ENCODE data around the gene DOCK3.

DOCK3 gene

DNA sequence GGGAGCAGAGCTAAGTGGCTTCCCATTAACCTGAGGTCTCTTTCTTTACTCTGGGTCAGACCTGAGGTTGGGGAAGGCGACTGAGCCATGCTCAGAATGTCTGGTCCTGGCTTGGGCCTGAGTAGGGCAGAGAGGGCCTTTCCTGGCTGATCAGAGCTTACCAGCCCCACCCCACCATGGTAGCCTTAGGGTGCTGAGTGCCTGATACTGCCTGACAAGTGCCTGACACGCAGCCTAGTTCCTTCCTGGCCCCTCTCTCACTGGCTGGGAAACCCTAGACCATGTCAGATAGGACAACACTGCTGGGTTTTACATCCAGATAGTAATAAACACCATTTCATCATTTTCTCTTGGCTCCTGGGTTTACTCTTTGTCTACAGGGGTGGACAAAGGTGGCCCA, 25.8 kb upstream of the DOCK3 start:
- DNase-seq (ENCODE audit: extremely low spot score), result no peak
- CTCF ChIA-PET, result interaction anchor here (1.0 to 10.8 kb wide), 4 partner anchors 10 to 324 kb away, joined by 3 to 240 read pairs (median 3); partner anchors contain the start of genes CISH and MAPKAPK3
- POLR2A ChIA-PET, result no interaction called here
- TF ChIP-seq, protein P1, sequence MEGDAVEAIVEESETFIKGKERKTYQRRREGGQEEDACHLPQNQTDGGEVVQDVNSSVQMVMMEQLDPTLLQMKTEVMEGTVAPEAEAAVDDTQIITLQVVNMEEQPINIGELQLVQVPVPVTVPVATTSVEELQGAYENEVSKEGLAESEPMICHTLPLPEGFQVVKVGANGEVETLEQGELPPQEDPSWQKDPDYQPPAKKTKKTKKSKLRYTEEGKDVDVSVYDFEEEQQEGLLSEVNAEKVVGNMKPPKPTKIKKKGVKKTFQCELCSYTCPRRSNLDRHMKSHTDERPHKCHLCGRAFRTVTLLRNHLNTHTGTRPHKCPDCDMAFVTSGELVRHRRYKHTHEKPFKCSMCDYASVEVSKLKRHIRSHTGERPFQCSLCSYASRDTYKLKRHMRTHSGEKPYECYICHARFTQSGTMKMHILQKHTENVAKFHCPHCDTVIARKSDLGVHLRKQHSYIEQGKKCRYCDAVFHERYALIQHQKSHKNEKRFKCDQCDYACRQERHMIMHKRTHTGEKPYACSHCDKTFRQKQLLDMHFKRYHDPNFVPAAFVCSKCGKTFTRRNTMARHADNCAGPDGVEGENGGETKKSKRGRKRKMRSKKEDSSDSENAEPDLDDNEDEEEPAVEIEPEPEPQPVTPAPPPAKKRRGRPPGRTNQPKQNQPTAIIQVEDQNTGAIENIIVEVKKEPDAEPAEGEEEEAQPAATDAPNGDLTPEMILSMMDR (IDR thresholded peaks at IDR 0.05; ENCODE audit: control extremely low read depth, extremely low read depth, low read depth, missing control alignments), result no peak

DNA sequence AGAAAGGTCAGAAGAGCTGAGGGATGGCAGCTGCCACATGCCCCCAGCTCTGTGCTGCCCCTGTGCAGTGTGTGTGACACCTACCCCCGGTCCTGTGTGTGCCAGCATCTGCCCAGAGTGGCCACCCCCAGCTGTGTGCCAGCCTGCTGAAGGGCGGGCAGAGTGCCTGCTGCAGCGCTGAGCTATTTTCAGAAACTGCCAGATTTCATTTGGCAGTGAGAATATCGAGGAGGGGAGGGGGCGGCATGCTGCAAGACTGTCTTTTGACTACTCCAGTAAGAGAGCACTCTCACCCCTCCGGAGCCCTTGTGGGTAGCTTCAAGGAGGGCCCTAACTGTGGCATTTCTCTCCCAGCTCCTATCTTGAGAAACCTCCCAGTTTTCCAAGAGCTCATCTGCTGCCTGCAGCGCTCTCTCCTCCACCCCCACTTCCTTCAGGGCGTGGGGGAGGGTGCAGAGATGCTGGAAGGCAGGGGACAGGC, 25.2 kb upstream of the DOCK3 start:
- ChIA-PET POLR2A (no interaction called here), CTCF (interaction anchor here (0.9 to 10.8 kb wide), 5 partner anchors 9 to 323 kb away, joined by 3 to 240 read pairs (median 3); partner anchors contain the start of genes CISH and MAPKAPK3)

DNA sequence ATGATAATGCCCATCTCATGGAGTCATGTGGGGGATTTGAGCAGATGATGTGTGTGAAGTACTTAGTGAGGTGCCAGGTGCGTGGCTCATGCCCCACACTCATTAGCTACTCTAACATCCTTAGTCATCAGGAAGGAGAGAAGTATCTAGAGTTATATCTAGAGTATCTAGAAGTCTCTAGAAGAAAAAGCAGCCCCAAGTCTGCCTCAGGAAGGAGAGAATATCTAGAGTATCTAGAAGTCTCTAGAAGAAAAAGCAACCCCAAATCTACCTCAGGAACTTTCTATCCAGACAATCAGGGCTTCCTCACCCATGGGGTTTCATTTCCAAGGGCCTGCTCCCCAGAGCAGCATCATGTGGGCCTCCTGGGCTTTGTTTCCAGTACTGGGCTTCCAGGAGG, 24.7 kb upstream of the DOCK3 start:
- ChIA-PET POLR2A (no interaction called here), CTCF (interaction anchor here (0.9 to 10.8 kb wide), 5 partner anchors 8 to 323 kb away, joined by 3 to 240 read pairs (median 3); partner anchors contain the start of genes CISH and MAPKAPK3)
- DNase-seq (ENCODE audit: extremely low spot score), result no peak
- TF ChIP-seq, protein P1 (IDR thresholded peaks at IDR 0.05; ENCODE audit: control extremely low read depth, extremely low read depth, low read depth, missing control alignments), result no peak

More for the DNA sequence above, 25.2 kb upstream of the DOCK3 start:
- DNase-seq (ENCODE audit: extremely low spot score), result no peak
- TF ChIP-seq, protein P1 (IDR thresholded peaks at IDR 0.05; ENCODE audit: control extremely low read depth, extremely low read depth, low read depth, missing control alignments), result no peak

DNA sequence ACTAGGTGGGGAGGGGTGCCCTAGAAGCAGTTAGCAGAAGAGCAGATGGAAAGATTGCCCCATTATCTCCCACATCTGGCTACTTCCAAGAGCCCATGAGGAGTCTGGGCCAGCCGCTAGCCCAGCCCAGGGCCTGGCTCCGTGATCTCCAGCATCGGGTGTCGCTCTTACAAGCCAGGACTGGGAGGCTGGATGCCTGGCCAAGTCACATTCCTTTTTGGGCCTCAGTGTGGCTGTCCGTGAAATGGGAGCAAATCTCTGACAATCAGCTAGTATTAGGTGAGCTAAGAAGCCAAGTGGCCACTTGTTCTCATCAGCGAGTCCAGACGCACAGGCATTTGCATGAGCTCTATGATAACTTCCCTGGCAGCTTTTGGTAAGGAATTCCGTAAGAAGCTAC, 23.3 kb upstream of the DOCK3 start:
- DNase-seq (ENCODE audit: extremely low spot score), result no peak
- ChIA-PET POLR2A (interaction anchor here (0.6 kb wide), 1 partner anchor 21 kb away, joined by 3 read pairs; no protein-coding TSS in a partner anchor), CTCF (interaction anchor here (10.8 kb wide), 1 partner anchor 37 kb away, joined by 240 read pairs; the partner anchor contains the start of genes CISH and MAPKAPK3)
- TF ChIP-seq, protein P1 (IDR thresholded peaks at IDR 0.05; ENCODE audit: control extremely low read depth, extremely low read depth, low read depth, missing control alignments), result no peak

DNA sequence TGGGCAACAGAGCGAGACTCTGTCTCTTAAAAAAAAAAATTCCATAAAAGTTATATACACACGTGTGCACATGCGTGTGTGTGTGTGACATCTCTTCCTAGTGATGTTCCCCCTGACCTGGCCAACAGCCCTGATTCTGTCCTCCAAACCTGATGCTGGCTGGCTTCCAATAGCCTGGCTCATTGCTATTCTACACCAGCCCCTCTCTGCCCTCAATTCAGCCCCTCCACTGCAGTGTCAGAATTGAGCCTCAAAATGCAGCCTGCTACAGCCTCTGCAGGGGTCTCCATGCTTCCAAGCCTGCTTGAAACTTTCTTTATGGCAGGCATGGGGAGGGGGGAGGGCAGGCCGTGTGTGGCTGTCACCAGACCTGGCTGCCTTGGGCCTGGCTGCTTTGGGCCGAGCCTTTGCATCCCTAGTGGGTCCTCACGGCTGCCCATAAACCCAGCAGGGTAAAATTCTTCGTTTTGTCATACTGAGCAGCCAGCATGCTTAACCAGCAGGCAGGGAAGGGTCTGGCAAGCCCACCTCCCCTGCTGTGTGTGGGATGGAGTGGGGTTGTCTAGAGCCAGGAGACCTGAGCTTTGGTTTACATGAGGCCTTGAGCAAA, 22.7 kb upstream of the DOCK3 start:
- ChIA-PET POLR2A (no interaction called here), CTCF (interaction anchor here (1.1 to 10.8 kb wide), 15 partner anchors 7 to 720 kb away, joined by 3 to 240 read pairs (median 5); partner anchors contain the start of genes CISH, HEMK1 and MAPKAPK3)
- TF ChIP-seq, protein P1 (IDR thresholded peaks at IDR 0.05; ENCODE audit: control extremely low read depth, extremely low read depth, low read depth, missing control alignments), result no peak
- no peak for DNase-seq (ENCODE audit: extremely low spot score)

DNA sequence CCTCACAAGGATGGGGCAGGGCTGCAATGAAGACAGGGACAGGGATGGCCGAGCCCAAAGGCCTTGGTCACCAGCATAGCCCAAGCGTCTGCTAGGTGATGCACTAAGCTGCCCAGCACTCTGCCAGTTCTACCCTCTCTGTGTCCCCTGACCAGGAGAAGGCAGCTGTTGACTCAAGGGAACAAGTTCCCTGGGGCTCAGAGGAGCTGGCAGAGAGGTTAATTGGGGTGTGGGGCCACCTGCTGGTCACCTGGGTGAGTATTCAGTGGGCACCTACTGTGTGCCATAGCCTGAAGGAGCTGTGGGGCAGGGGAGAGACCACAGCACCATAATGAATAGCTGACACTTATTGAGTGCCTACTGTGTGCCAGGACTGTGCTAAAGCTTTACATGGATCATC, 22.0 kb upstream of the DOCK3 start:
- POLR2A ChIA-PET, result no interaction called here

More for the DNA sequence above, 22.0 kb upstream of the DOCK3 start:
- peak; percentile 66 for DNase-seq (ENCODE audit: extremely low spot score)
- CTCF ChIA-PET, result interaction anchor here (0.8 to 10.8 kb wide), 24 partner anchors 8 to 720 kb away, joined by 3 to 240 read pairs (median 4); partner anchors contain the start of genes C3orf18, CISH, HEMK1 and MAPKAPK3
- TF ChIP-seq, protein P1 (IDR thresholded peaks at IDR 0.05; ENCODE audit: control extremely low read depth, extremely low read depth, low read depth, missing control alignments), result peak; percentile 64
